Activated T-helper 1 cell treated with anti-CD3 and anti-CD28 coated beads, Interleukin-12 subunit alpha, Interleukin-12 subunit beta, Interleukin-2, Interleukin-4 antibody, amounts not matched to agents 30 ng/mL and 10 ng/mL and 1 ng/mL, durations not matched to agents 14 hours and 24 hours and 36 hours (primary cell): ENCODE measurements around the gene CACNA1C. TPM values are rescaled to one million over a fixed set of nuclear protein-coding genes. Genes with fewer than 3 reads are reported as not detected.

ENCODE experiments used
- DNase-seq: peaks from one replicate; pipeline ENCODE4 v3.0.0; 2021; ENCODE audit warnings: low spot score
- H3K27ac Mint-ChIP-seq: one replicate; pipeline ENCODE4 v1.8.0; 2021; ENCODE audit warnings: mild to moderate bottlenecking, mixed read lengths
- H3K27me3 Mint-ChIP-seq: one replicate; pipeline ENCODE4 v1.8.0; 2022; ENCODE audit warnings: mild to moderate bottlenecking, moderate library complexity, mixed read lengths; ENCODE audit not compliant: insufficient read depth
- H3K36me3 Mint-ChIP-seq: one replicate; pipeline ENCODE4 v1.8.0; 2021; ENCODE audit warnings: low read depth, mixed read lengths
- H3K4me1 Mint-ChIP-seq: one replicate; pipeline ENCODE4 v1.8.0; 2021; ENCODE audit warnings: low read depth, mixed read lengths
- H3K4me3 Mint-ChIP-seq: one replicate; pipeline ENCODE4 v1.8.0; 2021; ENCODE audit warnings: mild to moderate bottlenecking, moderate library complexity, mixed read lengths
- H3K9me3 Mint-ChIP-seq: one replicate; pipeline ENCODE4 v1.8.0; 2021; ENCODE audit warnings: mixed read lengths
- intact Hi-C: fragments of 100-400 bp; cut with micrococcal nuclease; formaldehyde crosslinking; loops from one replicate; pipeline ENCODE4 v1.15.1; 2024
- total RNA-seq: library from RNA; stranded (reverse); gene quantifications from 2 replicates; pipeline ENCODE4 v1.2.3, GENCODE V29; 2022

Gene CACNA1C
- total RNA-seq, 1 donor from 2014 or later, result 0.18 TPM

- Mint-ChIP-seq H3K4me1 (no peaks in the 10 kb centered on the region), H3K36me3 (no peaks in the 10 kb centered on the region), H3K27ac (no peak overlapping the region), H3K27me3 (peaks cover 4% of the 10 kb centered on the region), H3K9me3 (peaks cover 21% of the 10 kb centered on the region), H3K4me3 (no peak overlapping the region)
- intact Hi-C loops, result no loop called here
- no peak for DNase-seq
These were observed 113.9 kb downstream of the CACNA1C start for GRCh38 chr12:2166696-2167095.

- Mint-ChIP-seq H3K27ac (no peak overlapping the region), H3K9me3 (peaks cover 21% of the 10 kb centered on the region), H3K4me1 (no peaks in the 10 kb centered on the region), H3K4me3 (no peak overlapping the region), H3K36me3 (no peaks in the 10 kb centered on the region), H3K27me3 (peaks cover 2% of the 10 kb centered on the region)
- no peak for DNase-seq
- intact Hi-C loops, result no loop called here
These were observed 114.4 kb downstream of the CACNA1C start for GRCh38 chr12:2167231-2167630.

- Mint-ChIP-seq H3K27me3 (peaks cover 4% of the 10 kb centered on the region), H3K4me3 (no peak overlapping the region), H3K4me1 (no peaks in the 10 kb centered on the region), H3K36me3 (no peaks in the 10 kb centered on the region), H3K27ac (no peak overlapping the region), H3K9me3 (peaks cover 21% of the 10 kb centered on the region)
- DNase-seq, result no peak
- intact Hi-C loops, result no loop called here
These were observed 116.0 kb downstream of the CACNA1C start for GRCh38 chr12:2168808-2169207.

GRCh38 chr12:2169489-2169888, 116.7 kb downstream of the CACNA1C start:
- Mint-ChIP-seq H3K4me1 (no peaks in the 10 kb centered on the region), H3K4me3 (no peak overlapping the region), H3K27me3 (peaks cover 8% of the 10 kb centered on the region), H3K36me3 (no peaks in the 10 kb centered on the region), H3K9me3 (peaks cover 21% of the 10 kb centered on the region), H3K27ac (no peak overlapping the region)
- DNase-seq, result no peak
- intact Hi-C loops, result no loop called here

GRCh38 chr12:2169940-2170339, 117.2 kb downstream of the CACNA1C start:
- Mint-ChIP-seq H3K27me3 (peaks cover 8% of the 10 kb centered on the region), H3K9me3 (peaks cover 21% of the 10 kb centered on the region), H3K27ac (no peak overlapping the region), H3K36me3 (no peaks in the 10 kb centered on the region), H3K4me1 (no peaks in the 10 kb centered on the region), H3K4me3 (no peak overlapping the region)
- no peak for DNase-seq
- intact Hi-C loops, result no loop called here

- Mint-ChIP-seq H3K36me3 (no peaks in the 10 kb centered on the region), H3K27ac (no peak overlapping the region), H3K4me1 (no peaks in the 10 kb centered on the region), H3K9me3 (peaks cover 21% of the 10 kb centered on the region), H3K27me3 (peaks cover 10% of the 10 kb centered on the region), H3K4me3 (no peak overlapping the region)
- no peak for DNase-seq
- intact Hi-C loops, result no loop called here
These were observed 117.6 kb downstream of the CACNA1C start for GRCh38 chr12:2170376-2170775.

- H3K4me3 Mint-ChIP-seq, result no peak overlapping the region
- H3K36me3 Mint-ChIP-seq, result no peaks in the 10 kb centered on the region
- peaks cover 16% of the 10 kb centered on the region for H3K9me3 Mint-ChIP-seq
- no peaks in the 10 kb centered on the region for H3K4me1 Mint-ChIP-seq
- H3K27ac Mint-ChIP-seq, result no peak overlapping the region
- H3K27me3 Mint-ChIP-seq, result peaks cover 10% of the 10 kb centered on the region
- intact Hi-C loops, result no loop called here
- no peak for DNase-seq
These were observed 119.1 kb downstream of the CACNA1C start for GRCh38 chr12:2171672-2172426.

GRCh38 chr12:2172491-2173214, 119.9 kb downstream of the CACNA1C start:
- Mint-ChIP-seq H3K27me3 (peaks cover 12% of the 10 kb centered on the region), H3K4me3 (no peak overlapping the region), H3K9me3 (peaks cover 11% of the 10 kb centered on the region), H3K4me1 (no peaks in the 10 kb centered on the region), H3K36me3 (no peaks in the 10 kb centered on the region), H3K27ac (no peak overlapping the region)
- intact Hi-C loops, result no loop called here
- no peak for DNase-seq

GRCh38 chr12:2173971-2174370, 121.2 kb downstream of the CACNA1C start:
- Mint-ChIP-seq H3K4me1 (no peaks in the 10 kb centered on the region), H3K27ac (no peak overlapping the region), H3K36me3 (no peaks in the 10 kb centered on the region), H3K4me3 (no peak overlapping the region), H3K9me3 (peaks cover 3% of the 10 kb centered on the region), H3K27me3 (peaks cover 12% of the 10 kb centered on the region)
- DNase-seq, result no peak
- intact Hi-C loops, result no loop called here

- no peak for DNase-seq
- no peak overlapping the region for H3K4me3 Mint-ChIP-seq
- no peaks in the 10 kb centered on the region for H3K36me3 Mint-ChIP-seq
- intact Hi-C loops, result no loop called here
- H3K4me1 Mint-ChIP-seq, result no peaks in the 10 kb centered on the region
- H3K27ac Mint-ChIP-seq, result no peak overlapping the region
- peaks cover 12% of the 10 kb centered on the region for H3K27me3 Mint-ChIP-seq
- no peaks in the 10 kb centered on the region for H3K9me3 Mint-ChIP-seq
These were observed 124.2 kb downstream of the CACNA1C start for GRCh38 chr12:2177003-2177402.

- H3K27ac Mint-ChIP-seq, result no peak overlapping the region
- H3K27me3 Mint-ChIP-seq, result peaks cover 12% of the 10 kb centered on the region
- no peaks in the 10 kb centered on the region for H3K36me3 Mint-ChIP-seq
- H3K9me3 Mint-ChIP-seq, result no peaks in the 10 kb centered on the region
- DNase-seq, result no peak
- no peak overlapping the region for H3K4me3 Mint-ChIP-seq
- intact Hi-C loops, result no loop called here
- H3K4me1 Mint-ChIP-seq, result no peaks in the 10 kb centered on the region
These were observed 125.0 kb downstream of the CACNA1C start for GRCh38 chr12:2177751-2178150.

GRCh38 chr12:2179058-2179457, 126.3 kb downstream of the CACNA1C start:
- Mint-ChIP-seq H3K4me3 (no peak overlapping the region), H3K27ac (no peak overlapping the region), H3K36me3 (no peaks in the 10 kb centered on the region), H3K27me3 (peaks cover 12% of the 10 kb centered on the region), H3K4me1 (no peaks in the 10 kb centered on the region), H3K9me3 (no peaks in the 10 kb centered on the region)
- intact Hi-C loops, result no loop called here
- no peak for DNase-seq

GRCh38 chr12:2179953-2180736, 127.4 kb downstream of the CACNA1C start:
- no peaks in the 10 kb centered on the region for H3K9me3 Mint-ChIP-seq
- peaks cover 15% of the 10 kb centered on the region for H3K27me3 Mint-ChIP-seq
- intact Hi-C loops, result no loop called here
- DNase-seq, result no peak
- H3K36me3 Mint-ChIP-seq, result no peaks in the 10 kb centered on the region
- H3K4me3 Mint-ChIP-seq, result no peak overlapping the region
- H3K4me1 Mint-ChIP-seq, result no peaks in the 10 kb centered on the region
- no peak overlapping the region for H3K27ac Mint-ChIP-seq
